NB4 (cell line): ENCODE measurements around the gene SFTPB.

Experiments used
- CTCF ChIP-seq: IDR thresholded peaks from one replicate; pipeline ENCODE4 v1.5.1; 2012; ENCODE audit warnings: low read depth, low read length
- MAX ChIP-seq: IDR thresholded peaks from 2 replicates; pipeline ENCODE4 v1.6.1; 2011; ENCODE audit warnings: low read depth, low read length
- POLR2A ChIP-seq: IDR thresholded peaks from 2 replicates; pipeline ENCODE4 v1.6.1; 2011; ENCODE audit warnings: mild to moderate bottlenecking; ENCODE audit not compliant: insufficient read length; ENCODE audit errors: extremely low read depth

GRCh38 chr2:85656468-85656867, 11.5 kb downstream of the SFTPB start:
- TF ChIP-seq CTCF, result no peak
- TF ChIP-seq POLR2A, result no peak
- TF ChIP-seq MAX, result no peak
